ENCODE measurements around the gene ATOSB.

The ATOSB gene

GRCh38 chr9:35110327-35110761 lies 5.3 kb downstream of the ATOSB start:
- Histone ChIP-seq H3K4me1 (ENCODE audit: control insufficient read depth, insufficient read depth, low read length) (peaks cover 29% of the 10 kb centered on the region), H3K27me3 (ENCODE audit: control insufficient read depth, insufficient read depth, low read length) (no peaks in the 10 kb centered on the region), H3K4me3 (ENCODE audit: low read length) (peak overlapping the region; percentile 86), H3K27ac (ENCODE audit: low read depth, low read length) (peak overlapping the region; percentile 83), H3K9ac (ENCODE audit: low read length) (no peak overlapping the region), H3K36me3 (ENCODE audit: control insufficient read depth, insufficient read depth, low read length) (peaks cover 22% of the 10 kb centered on the region)

DNA sequence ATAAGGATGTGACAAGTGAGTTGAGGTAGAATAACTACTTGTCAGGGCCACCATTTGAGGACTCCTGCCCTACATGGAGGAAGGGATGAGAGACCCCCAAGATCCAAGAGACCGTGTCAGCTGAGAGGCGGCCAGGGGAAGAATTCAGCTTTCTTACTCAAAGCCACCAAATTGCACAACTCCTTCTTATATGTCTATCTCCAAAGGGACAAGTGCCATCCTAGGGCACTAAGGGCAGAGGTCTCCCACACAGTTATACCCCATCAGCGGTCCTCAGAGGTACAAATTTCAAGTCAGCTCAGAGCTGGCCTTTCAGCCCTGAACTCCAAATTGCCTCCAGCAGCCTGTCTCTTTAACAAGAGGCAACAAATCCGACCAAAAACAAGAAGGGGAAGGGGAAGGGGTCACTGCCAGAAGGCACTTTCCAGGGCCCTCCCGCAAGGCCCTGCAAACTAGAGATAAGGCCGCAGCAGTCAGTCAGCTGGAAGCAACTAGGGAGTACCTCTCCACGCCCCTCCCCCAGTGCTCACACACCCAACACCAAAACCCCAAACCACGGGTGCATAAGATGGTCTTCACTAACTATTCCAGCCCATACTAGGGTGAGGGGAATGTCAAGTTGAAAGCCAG lies 6.6 kb downstream of the ATOSB start:
- no peak overlapping the region for H3K9ac ChIP-seq (ENCODE audit: low read length)
- no peak overlapping the region for H3K27ac ChIP-seq (ENCODE audit: low read depth, low read length)
- peaks cover 18% of the 10 kb centered on the region for H3K4me1 ChIP-seq (ENCODE audit: control insufficient read depth, insufficient read depth, low read length)
- no peak overlapping the region for H3K4me3 ChIP-seq (ENCODE audit: low read length)
- H3K27me3 ChIP-seq (ENCODE audit: control insufficient read depth, insufficient read depth, low read length) = no peaks in the 10 kb centered on the region
- peaks cover 24% of the 10 kb centered on the region for H3K36me3 ChIP-seq (ENCODE audit: control insufficient read depth, insufficient read depth, low read length)

- peaks cover 18% of the 10 kb centered on the region for H3K4me1 ChIP-seq (ENCODE audit: control insufficient read depth, insufficient read depth, low read length)
- H3K36me3 ChIP-seq (ENCODE audit: control insufficient read depth, insufficient read depth, low read length) = peaks cover 24% of the 10 kb centered on the region
- no peak overlapping the region for H3K27ac ChIP-seq (ENCODE audit: low read depth, low read length)
Observed at GRCh38 chr9:35108461-35108860, 7.2 kb downstream of the ATOSB start.

DNA sequence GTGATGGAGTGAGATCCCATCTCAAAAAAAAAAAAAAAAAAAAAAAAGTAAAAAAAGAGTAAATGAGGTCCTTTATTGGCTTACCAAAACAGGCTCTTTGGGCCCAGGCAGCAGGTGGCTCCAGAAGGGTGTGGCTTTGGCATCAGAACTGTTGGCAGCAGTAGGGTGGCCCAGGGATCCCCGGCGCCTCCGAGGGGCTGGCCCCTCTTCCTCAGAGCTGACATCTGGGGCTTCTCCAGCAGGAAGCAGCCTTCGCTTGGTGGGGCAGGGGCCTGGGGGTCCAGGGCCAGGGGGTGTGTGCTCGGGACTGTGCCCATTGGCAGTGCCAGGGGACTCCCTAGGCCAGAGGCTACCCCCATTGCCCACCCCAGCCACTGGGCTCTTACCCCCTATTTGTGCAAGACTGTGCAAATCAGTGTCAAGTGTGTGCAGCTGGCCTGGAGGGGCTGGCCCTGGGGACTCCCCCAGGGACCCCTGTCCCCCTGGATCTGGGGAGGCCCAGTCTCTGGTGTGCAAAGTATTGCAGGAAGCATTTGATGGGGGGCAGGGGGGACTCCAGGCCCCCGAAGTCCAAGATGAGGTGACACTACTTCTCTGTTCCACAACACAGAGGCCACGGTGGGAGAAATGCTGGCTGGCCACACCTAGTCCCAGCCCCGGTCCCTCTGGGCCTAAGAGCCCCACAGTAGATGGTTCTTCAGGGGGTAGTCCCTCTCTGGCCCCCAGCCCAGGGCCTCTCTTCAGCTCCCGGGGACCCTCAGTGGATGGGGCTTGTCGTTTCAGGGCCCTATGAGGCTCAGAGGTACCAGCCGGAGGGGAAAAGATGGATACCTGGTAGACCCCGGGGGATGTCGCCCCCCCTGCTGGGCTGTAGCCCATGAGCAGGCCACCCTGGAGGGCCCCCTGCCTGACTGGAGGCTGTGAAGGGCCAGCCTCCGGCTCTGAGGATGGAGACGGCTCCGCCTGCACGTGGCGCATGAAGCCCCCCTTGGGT lies 8.1 kb downstream of the ATOSB start:
- Histone ChIP-seq H3K36me3 (ENCODE audit: control insufficient read depth, insufficient read depth, low read length) (peaks cover 24% of the 10 kb centered on the region), H3K27me3 (ENCODE audit: control insufficient read depth, insufficient read depth, low read length) (no peaks in the 10 kb centered on the region), H3K9ac (ENCODE audit: low read length) (no peak overlapping the region), H3K4me3 (ENCODE audit: low read length) (no peak overlapping the region), H3K27ac (ENCODE audit: low read depth, low read length) (no peak overlapping the region), H3K4me1 (ENCODE audit: control insufficient read depth, insufficient read depth, low read length) (peaks cover 20% of the 10 kb centered on the region)

More at GRCh38 chr9:35108461-35108860, 7.2 kb downstream of the ATOSB start:
- Histone ChIP-seq H3K9ac (ENCODE audit: low read length) (no peak overlapping the region), H3K27me3 (ENCODE audit: control insufficient read depth, insufficient read depth, low read length) (no peaks in the 10 kb centered on the region), H3K4me3 (ENCODE audit: low read length) (no peak overlapping the region)

GRCh38 chr9:35106343-35106730 lies 9.3 kb downstream of the ATOSB start:
- Histone ChIP-seq H3K27me3 (ENCODE audit: control insufficient read depth, insufficient read depth, low read length) (no peaks in the 10 kb centered on the region), H3K4me1 (ENCODE audit: control insufficient read depth, insufficient read depth, low read length) (peaks cover 21% of the 10 kb centered on the region), H3K27ac (ENCODE audit: low read depth, low read length) (no peak overlapping the region), H3K4me3 (ENCODE audit: low read length) (no peak overlapping the region), H3K36me3 (ENCODE audit: control insufficient read depth, insufficient read depth, low read length) (peaks cover 24% of the 10 kb centered on the region), H3K9ac (ENCODE audit: low read length) (no peak overlapping the region)

- no peak overlapping the region for H3K9ac ChIP-seq (ENCODE audit: low read length)
- H3K36me3 ChIP-seq (ENCODE audit: control insufficient read depth, insufficient read depth, low read length) = peaks cover 25% of the 10 kb centered on the region
- no peaks in the 10 kb centered on the region for H3K27me3 ChIP-seq (ENCODE audit: control insufficient read depth, insufficient read depth, low read length)
- H3K4me3 ChIP-seq (ENCODE audit: low read length) = no peak overlapping the region
- peaks cover 18% of the 10 kb centered on the region for H3K4me1 ChIP-seq (ENCODE audit: control insufficient read depth, insufficient read depth, low read length)
- no peak overlapping the region for H3K27ac ChIP-seq (ENCODE audit: low read depth, low read length)
Observed at GRCh38 chr9:35105571-35106342, 9.9 kb downstream of the ATOSB start.

DNA sequence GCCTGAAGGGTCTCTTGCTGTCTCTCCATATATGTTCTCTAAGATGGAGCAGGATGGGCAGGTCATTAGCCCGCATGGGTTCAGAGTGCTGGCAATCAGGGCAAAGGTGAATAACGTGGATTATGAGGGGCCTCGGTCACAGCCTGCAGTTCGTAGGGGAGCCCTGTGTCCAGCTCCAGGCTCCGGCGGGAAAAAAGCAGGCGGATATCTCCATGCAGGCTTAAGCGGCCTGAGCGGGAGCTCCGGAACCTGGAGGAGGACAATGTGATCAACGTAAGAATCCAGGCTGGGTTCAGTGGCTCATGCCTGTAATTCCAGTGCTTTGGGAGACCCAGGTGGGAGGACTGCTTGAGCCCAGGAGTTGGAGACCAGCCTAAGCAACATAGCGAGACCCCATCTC lies 10.5 kb downstream of the ATOSB start:
- Histone ChIP-seq H3K4me3 (ENCODE audit: low read length) (no peak overlapping the region), H3K4me1 (ENCODE audit: control insufficient read depth, insufficient read depth, low read length) (peaks cover 14% of the 10 kb centered on the region), H3K27me3 (ENCODE audit: control insufficient read depth, insufficient read depth, low read length) (no peaks in the 10 kb centered on the region), H3K36me3 (ENCODE audit: control insufficient read depth, insufficient read depth, low read length) (peaks cover 31% of the 10 kb centered on the region), H3K27ac (ENCODE audit: low read depth, low read length) (no peak overlapping the region), H3K9ac (ENCODE audit: low read length) (no peak overlapping the region)

DNA sequence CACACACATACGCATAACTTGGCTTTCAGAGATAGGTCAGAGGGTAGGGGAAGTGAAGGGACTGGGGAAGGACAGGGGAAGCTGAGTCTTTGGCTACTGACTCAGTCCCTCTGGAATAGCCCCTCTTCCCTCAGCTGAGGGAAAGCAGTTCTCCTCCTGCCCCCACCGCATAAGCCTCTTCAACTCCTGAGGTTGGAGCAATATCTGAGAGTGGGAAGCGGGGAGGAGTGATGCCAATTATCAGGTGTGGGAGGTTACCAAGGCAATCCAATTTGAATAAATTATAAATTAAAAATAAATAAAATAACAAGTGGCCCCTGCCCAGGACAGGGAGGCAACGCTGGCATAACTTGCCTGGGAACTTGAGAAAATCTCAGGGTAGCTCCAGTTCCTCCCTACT lies 11.1 kb downstream of the ATOSB start:
- Histone ChIP-seq H3K4me3 (ENCODE audit: low read length) (no peak overlapping the region), H3K27me3 (ENCODE audit: control insufficient read depth, insufficient read depth, low read length) (no peaks in the 10 kb centered on the region), H3K4me1 (ENCODE audit: control insufficient read depth, insufficient read depth, low read length) (peaks cover 11% of the 10 kb centered on the region), H3K27ac (ENCODE audit: low read depth, low read length) (no peak overlapping the region), H3K9ac (ENCODE audit: low read length) (no peak overlapping the region), H3K36me3 (ENCODE audit: control insufficient read depth, insufficient read depth, low read length) (peaks cover 36% of the 10 kb centered on the region)

GRCh38 chr9:35103660-35104191 lies 11.9 kb downstream of the ATOSB start:
- Histone ChIP-seq H3K4me3 (ENCODE audit: low read length) (peak overlapping the region; percentile 70), H3K27me3 (ENCODE audit: control insufficient read depth, insufficient read depth, low read length) (no peaks in the 10 kb centered on the region), H3K9ac (ENCODE audit: low read length) (no peak overlapping the region), H3K4me1 (ENCODE audit: control insufficient read depth, insufficient read depth, low read length) (peaks cover 11% of the 10 kb centered on the region), H3K27ac (ENCODE audit: low read depth, low read length) (peak overlapping the region; percentile 66), H3K36me3 (ENCODE audit: control insufficient read depth, insufficient read depth, low read length) (peaks cover 36% of the 10 kb centered on the region)

GRCh38 chr9:35102769-35103659 lies 12.6 kb downstream of the ATOSB start, which contains the start of gene STOML2:
STOML2 (minus strand) TSS chr9:35103131; CDS start chr9:35103094, 37 bp downstream.
- Histone ChIP-seq H3K36me3 (ENCODE audit: control insufficient read depth, insufficient read depth, low read length) (peaks cover 30% of the 10 kb centered on the region), H3K9ac (ENCODE audit: low read length) (peak within 1 kb of the TSS; percentile 90), H3K27ac (ENCODE audit: low read depth, low read length) (peak within 1 kb of the TSS; percentile 85), H3K27me3 (ENCODE audit: control insufficient read depth, insufficient read depth, low read length) (no peaks in the 10 kb centered on the region), H3K4me1 (ENCODE audit: control insufficient read depth, insufficient read depth, low read length) (peaks cover 11% of the 10 kb centered on the region), H3K4me3 (ENCODE audit: low read length) (peak within 1 kb of the TSS; percentile 86)

GRCh38 chr9:35102465-35102768 lies 13.2 kb downstream of the ATOSB start:
- peak overlapping the region; percentile 90 for H3K9ac ChIP-seq (ENCODE audit: low read length)
- no peaks in the 10 kb centered on the region for H3K27me3 ChIP-seq (ENCODE audit: control insufficient read depth, insufficient read depth, low read length)
- peak overlapping the region; percentile 85 for H3K27ac ChIP-seq (ENCODE audit: low read depth, low read length)
- H3K36me3 ChIP-seq (ENCODE audit: control insufficient read depth, insufficient read depth, low read length) = peaks cover 30% of the 10 kb centered on the region
- peak overlapping the region; percentile 86 for H3K4me3 ChIP-seq (ENCODE audit: low read length)
- peaks cover 11% of the 10 kb centered on the region for H3K4me1 ChIP-seq (ENCODE audit: control insufficient read depth, insufficient read depth, low read length)
